GM21447 (cell line): ENCODE results near the gene TRIP10.

Experiments used
- ATAC-seq: cut with Tn5 transposase; IDR thresholded peaks from one replicate; pipeline ENCODE4 v1.9.1; 2021; ENCODE audit not compliant: unreplicated experiment

TRIP10 gene

DNA sequence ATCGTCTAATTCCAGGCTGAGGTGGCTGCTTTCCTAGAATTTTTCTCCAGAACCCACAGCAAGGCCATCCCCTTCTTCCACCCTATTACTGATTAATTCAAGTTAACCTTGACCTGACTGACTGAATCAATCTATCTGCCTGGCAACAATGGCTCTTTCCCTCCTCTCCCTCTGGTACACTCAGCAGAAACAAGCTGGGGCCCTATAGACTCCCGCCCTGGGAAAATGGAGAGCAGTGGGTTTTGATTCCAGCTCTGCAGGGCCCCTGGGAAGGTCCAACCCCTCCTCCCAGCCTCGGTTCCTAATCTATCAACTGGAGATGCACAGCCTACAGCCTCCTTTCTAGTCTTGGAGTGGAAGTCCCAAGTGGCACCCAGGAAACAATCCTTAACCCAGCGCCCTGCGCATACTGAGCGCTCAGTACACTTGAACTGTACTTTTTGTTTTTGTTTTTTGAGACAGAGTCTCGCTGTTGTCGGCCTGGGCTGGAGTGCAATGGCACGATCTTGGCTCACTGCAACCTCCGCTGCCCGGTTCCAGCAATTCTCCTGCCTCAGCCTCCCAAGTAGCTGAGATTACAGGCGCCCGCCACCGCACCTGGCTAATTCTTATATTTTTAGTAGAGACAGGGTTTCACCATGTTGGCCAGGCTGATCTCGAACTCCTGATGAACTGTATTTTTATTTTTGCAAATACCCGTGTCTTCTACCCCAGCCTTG lies 13.8 kb upstream of the TRIP10 start:
- ATAC-seq, result no peak

DNA sequence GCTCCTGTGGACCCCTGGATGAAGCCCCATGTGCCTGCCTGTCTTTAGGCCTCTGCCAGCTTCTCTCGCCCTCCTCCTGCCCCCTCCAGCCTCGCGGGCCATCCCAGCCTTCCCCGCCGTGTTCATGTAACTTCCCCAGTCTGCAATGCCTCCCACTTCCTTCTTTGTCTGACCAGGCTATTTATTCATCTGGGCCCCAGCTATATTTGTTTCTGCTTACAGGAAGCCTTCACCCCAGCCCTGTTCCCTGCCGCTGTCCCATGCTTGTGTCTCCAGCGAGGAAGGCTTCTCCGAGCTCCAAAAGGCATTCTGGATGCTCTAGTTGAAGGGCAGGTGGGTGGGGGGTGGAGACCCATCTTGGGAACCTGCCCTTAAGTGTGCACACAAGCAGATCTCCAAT lies 11.1 kb upstream of the TRIP10 start:
- ATAC-seq, result no peak

DNA sequence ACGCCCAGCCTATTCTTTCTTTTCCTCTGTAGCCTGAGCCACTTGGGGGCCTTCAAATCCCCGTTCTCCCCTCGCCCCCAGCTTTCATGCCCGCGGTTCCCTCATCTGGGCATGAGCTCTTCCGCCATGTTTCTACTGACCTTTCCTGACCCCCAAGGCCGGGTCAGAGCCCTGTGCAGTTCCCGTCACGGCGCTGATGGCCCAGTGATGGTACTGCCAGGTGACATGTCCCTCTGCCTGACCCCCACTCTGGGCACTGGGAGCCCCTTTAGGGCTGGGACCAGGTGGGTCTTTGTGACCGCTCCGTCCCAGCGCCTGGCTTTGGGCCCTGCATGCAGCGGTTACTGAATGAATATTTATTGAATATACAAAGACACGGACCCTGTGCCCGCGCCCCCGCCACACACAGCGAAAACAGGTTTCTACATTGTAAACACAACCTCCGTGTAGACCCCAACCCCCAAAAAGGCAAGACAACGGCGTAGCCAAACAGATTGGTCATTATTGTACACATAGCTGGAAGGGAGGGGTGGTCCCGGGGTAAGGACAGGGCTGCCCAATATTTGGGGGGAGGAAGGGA lies 9.8 kb upstream of the TRIP10 start:
- ATAC-seq, result no peak

DNA sequence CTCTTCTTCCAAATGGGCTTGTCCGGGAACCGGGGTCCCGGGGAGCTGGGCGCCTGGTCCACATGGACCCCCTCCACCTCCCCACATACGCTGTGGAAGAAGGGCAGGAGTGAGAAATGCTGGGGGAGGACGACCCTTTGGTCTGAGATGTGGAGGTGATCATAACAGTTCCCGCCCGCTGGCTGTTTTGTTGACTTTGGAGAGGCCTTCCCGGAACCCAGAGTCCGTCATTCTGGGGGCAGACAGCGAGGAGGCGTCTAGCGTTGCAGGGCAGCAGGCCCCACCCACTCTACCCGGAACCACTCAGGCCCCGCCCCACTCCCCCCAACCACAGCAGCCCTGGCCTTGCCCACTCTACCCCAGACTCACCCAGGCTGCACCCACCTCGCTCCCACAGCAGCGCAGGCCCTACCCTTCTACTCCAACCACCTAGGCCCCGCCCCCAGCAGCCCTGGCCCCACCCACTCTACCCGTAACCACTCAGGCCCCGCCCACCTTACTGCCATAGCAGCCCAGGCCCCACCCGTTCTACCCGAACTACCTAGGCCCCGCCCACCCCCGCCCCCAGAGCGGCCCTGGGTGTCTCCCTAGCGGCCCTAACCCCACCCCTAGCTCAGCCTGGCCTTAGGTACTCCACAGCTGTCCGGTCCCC lies 9.2 kb upstream of the TRIP10 start:
- ATAC-seq, result no peak

DNA sequence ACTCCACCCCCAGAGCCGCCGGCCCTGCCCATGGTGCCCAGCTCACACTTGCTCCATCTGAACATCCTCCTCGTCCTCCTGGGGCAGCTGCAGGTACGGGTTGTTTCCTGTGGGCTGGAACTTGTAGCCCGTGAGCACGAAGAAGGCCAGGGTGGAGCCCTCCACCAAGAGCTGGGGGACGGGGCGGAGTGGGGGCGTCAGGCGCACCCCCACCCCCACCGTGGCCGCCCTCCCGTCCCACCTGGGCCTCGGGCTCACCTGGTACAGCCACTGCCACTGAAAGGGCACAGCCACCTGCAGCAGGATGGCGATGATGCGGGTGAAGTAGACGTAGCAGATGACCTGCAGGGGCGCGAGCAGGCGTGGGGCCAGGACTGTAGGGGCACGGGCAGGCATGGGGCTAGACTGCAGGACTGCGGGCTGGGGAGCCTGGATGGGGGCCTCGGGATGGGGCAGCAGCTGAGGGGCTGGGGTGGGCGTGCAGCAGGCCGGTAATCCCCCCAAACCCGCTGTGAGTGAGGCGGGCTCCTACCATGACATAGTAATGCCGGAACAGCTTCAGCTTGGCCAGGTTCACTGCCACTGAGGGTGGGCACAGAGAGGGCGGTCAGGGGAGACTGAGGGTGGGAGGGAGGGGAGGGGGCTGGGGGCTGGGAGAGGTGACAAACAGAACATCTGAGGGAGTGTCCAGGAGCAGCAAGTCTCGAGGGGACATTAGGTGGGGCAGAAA lies 8.4 kb upstream of the TRIP10 start:
- no peak for ATAC-seq

DNA sequence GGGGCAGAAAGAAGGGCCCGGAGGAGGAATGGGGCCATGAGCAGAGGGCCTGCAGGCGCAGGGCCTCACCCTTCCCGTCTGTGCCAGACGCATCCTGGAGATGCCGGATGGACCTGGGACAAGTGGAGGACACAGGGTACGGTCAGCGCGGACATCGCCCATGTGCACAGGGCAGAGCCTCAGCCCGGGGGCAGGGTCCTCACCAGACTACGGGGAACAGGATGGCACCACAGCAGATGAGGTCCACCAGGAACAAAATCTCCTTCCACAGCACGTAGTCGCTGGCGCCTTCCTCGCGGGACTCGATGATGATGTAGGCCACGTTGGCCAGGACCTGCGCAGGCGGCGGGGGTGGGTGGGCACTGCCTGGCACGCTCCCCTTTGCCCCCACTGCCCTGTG lies 7.7 kb upstream of the TRIP10 start:
- ATAC-seq, result no peak

DNA sequence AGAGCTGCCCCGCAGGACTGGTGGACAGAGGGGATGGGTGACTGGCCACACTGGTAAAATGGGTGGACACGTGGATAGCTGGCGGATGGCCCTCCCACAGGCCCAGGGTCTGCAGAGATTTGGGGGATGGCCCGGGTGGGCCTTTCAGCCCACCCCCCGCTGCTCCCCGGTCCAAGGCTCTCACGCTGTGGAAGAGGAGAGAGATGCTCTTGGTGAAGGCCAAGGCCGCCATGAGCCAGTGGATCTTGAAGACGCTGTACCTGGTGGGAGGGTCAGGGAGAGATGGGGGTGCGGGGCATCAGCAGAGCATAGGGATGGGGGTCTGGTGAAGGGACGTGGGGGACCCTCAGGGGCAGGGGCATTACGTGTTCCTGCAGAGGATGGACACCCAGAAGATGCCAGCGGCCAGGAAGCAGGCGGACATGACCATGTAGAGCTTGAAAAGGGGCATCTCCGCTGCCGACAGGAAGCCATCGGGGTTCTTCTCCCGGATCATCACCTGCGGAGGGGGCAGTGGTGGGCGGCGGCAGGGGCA lies 6.6 kb upstream of the TRIP10 start:
- ATAC-seq, result no peak

DNA sequence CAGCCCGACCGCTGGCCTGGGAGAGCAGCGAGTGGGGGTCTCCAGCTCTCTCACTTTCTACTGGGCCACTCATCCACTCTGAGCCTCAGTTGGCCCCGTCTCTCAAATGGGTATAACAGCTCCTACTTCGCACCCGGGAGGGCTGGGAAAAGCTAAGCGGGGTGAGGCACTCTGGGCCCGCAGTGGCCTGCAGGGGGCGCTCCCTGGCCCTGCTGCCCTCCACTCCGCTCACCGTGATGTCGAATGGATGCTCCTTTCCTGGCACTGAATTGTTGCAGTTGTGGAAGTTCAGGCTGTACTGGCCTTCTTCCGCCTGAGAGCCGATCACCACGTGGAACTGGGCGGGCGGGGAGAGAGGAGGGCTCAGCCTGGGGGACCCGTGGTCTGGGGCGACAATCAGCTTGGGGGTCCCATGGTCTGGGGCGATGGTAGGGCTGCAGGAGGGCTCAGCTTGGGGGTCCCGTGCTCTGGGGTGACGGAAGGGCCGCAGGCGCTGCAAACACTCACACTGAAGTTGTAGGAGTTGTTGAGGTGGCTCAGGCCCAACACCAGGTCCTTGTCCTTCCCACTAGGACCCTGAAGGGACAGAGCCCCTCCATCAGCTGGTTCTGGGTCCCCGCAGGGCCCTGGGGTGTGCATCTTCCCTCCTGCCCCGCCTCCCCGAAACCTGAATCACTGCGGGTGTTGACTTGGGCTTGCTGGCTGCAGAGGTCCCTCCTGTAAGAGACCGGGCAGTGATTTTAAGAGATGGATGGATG lies 6.0 kb upstream of the TRIP10 start:
- no peak for ATAC-seq

DNA sequence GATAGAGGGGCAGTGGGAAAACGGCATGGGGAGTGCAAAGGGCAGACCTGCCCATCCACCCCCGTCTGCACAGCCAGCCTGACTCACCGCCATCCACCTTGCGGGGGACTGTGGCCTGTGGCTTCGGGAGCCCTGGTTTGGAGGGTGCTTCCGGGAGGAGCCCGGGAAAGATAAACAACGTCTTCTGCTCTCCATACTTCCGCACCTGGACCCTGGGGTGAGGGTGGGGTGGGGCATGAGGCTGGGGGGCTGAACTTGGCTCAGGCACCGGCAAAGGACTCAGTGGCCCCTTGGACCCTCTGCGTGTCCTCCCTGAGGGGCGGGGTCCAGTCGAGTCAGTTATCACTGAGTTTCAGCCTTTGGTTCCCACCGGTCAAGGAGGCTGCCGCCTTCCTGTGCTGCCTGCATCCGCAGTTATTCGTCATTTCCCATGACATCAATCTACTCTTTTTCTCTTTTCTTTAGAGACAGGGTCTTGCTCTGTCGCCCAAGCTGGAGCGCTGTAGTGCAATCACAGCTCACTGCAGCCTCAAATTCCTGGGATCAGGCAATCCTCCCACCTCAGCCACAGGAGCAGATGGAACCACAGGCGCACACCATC lies 5.3 kb upstream of the TRIP10 start:
- no peak for ATAC-seq

DNA sequence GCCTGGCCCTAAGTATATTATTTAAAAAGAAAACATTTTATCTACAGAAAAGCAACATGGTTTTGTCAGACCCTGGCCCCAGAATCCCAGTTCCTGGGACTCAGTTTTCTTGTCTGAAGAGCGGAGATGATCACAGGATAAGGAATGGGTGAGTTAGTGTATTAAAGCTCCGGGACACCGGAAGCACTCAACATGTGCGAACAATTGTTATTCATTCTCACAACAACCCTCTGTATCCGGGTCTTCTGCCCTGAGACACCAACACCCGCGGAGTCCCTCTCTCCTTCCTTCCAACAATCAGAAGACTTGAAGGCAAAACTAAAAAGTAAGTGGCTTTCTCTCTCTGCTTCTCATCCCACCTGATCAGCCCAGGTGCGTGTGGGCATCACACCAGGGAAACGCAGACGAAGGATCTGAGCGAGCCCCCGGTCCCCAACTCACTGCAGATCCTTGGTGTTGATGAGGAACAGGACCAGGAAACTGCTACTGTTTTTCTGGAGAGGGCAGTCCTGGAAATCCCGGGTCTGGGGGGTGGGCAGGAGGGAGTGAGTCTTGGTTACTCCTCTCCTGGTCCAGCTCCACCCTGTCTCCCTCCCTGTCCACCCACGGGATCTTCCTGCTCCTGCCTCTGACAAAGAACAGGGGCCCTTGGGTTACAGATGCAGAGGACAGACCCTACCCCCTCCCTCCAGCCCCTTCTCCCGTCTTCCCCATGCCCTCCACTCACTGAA lies 4.1 kb upstream of the TRIP10 start:
- no peak for ATAC-seq

DNA sequence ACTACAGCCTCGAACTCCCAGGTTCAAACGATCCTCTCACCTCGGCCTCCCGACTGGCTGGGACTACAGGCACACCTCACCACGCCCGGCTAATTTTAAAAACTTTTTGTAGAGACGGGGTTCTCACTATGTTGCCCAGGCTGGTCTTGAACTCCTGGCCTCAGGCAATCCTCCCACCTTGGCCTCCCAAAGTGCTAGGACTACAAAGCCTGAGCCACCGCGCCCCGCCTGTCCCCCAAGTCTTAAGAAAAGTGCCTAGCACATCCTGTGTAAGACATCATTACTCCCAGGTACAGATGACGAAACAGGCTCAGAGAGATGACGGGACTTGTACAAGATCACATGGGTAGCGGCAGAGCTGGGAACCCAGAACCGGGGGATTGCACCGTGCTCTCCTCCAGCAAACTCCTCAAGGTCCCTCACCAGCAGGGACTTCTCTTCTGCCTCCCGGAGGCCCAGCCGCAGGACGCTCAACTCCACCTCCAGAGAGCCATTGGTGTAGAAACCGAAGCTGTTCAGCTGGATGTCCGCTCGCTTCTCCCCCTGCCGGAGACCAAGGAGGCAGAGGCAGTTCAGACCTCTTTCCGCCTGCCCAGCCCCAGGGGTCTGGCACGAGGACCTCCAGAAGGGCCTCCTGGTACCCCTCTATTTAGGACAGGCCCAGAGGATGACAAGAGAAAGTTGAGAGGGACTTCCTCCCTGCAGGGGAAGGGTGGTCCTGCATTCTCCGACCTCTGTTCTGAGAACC lies 3.1 kb upstream of the TRIP10 start:
- no peak for ATAC-seq

DNA sequence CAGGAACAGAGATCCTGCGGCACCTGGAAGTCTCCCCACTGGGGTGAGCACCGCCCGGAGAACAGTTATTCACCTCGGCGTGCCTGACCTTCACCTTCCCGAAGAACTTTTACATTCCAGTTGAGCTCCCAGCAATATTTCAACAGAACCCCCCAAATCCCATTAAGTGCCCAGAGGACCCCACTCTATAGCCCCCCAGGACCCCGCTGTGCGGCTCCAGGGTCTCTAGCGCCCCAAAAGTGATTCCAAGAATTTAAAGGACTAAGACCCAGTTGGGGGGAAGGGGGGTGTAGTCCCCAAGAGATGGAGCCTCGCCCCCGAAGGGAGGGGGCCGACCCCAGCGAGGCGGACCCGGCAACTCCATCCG lies 2.6 kb upstream of the TRIP10 start:
- ATAC-seq, result no peak

DNA sequence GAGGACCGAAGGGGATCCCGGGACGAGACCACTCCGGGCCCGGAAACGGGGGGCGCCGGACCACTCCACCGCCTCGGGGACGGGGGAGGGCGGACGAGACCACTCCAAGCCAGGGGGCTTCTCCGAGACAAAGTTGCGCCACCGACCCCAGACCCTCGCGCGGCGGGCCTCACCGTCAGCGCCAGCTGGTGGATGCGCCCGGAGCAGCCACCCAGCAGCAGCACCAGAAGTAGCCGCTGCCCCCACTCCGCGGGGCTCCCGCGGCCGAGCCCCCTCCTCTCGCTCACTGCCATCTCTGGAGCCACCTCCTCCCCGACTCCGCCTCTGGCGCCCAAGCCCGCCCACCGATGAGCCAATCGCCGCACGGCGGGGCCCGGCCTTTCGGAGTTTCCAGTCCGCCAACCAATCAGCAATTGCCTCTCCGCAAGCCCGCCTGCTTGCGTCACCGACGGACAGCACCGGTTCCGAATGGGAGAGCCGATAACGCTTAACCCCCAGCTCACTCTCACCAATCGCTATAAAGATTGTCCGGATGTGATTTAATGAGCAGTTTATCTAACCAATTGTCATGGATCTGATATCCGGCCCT lies 2.1 kb upstream of the TRIP10 start, which contains the start of gene GPR108:
TSS of gene GPR108 (minus strand) at position 297 of the 589 bp plus-strand sequence. CDS start at position 293, 4 bp downstream.
- peak; percentile 56 for ATAC-seq

DNA sequence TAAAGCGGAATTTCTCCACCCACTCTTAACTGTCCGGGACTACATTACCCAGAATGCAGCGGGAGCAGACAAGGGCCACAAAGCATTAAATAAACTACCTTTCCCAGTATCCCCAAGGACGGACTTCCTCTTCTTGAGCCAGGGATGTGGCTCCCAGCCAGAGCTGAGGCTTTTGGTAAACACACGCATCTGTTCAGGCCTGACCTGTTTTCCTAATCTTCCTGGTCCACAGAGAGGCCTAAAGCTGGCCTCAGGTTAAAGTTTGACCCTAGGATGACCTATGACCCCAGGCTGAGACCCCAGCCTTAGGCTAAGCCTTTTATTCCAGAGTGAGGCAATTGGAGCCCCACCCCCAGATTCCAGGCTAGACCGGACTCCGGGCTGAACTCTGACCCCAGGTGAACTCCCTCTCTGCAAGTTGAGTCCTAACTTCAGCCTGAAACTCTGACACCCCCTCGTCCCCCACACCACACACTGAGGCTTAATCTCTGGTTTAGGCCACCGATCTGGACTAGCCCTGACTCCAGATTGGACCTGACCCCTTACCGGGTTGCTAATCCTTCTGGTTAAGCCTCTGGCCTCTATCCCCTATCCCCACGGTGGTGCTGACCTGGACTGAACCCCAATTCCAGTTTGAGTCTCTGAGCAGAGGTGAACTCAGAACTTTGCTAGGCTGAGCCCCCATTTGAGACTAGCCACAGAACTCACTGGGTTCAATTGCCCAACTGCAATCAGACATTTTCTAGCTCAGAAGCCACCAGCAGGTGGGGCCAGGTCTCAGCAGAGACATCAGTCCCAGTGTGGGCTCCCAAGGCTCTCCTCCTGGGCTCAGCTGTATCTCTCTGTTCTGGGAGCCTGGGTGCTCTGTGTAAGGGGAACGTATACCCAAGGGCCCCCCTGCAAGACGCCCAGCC lies 1.4 kb upstream of the TRIP10 start:
- no peak for ATAC-seq

DNA sequence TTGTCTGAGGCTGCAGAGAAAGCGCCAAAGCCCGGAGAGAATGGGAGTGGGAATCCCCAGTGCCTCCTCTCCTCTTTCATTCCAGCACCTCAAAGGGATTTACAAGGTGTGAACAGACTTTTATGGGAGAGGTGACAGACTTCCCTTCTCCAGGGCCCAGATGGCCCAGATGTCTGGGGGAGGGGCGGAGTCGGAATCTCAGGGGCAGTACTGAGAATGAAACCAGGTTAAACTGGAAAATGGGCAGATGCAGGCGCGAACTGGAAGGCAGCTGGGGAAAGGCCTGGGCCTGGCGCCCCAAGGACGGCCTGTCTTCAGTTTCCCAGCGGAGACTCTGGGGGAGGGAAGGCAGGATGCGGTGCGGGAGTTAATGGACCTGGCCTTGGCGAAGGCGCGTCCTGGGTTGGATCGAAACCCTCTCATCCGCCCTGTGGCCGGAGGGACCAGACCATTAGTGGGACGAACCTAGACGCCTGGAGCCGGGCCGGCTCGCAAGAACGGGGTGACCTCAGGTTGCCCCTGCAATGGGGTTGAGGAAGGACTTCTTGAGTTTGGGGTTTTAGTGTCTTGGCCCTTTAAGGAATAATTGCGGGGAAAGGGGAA lies 592 bp upstream of the TRIP10 start:
- ATAC-seq, result no peak

DNA sequence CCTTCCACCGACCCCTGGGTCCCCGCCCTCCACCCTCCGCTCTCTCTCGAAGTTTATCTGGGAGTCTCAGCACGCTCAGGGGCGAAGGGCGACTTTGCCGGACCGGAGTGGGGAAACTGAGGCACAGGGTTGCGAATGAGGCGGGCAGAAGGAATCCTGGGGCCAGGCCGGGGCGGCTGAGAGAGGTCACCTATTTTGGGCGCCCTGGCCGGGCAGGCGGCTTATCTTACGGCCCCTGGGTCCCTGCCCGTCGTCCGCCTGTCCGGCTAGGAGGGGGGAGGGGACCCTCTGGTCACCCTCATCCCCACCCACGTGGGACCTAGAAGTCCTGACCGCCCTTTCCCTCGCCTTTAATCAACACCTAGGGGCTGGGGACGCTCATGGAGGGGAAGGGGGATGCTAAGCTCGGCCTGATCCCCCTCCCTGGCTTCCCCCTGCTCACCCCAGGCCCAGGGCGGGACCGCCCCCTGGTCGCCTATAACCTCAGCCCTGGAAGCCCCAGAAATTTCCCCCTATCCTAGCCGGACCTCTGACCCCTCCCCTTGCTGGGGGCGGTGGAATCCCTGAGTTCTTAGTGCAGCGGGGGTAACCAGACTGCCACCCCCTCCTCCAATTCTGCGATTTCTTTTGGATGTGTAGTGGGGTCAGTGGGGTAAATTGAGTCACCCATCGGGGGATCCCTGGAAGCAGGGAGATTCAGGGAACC lies 556 bp downstream of the TRIP10 start:
- no peak for ATAC-seq
